GM23338 (cell line): Measurements from ENCODE around the gene HADHB.

ENCODE experiments used
- CREB1 ChIP-seq: fragments of 250-450 bp; sonication (Bioruptor Pico); IDR thresholded peaks from 2 replicates; pipeline ENCODE4 v1.5.0; 2020; ENCODE audit warnings: low read depth, mild to moderate bottlenecking, moderate library complexity
- CTCF ChIP-seq, 2 experiments: fragments of 200-600 bp in 1 of 2; sonication (generic) in 1 of 2; conservative IDR thresholded peaks; 2 replicates each; pipeline versions ENCODE4 v1.5.1 to v1.6.1; 2016 to 2017; ENCODE audit warnings: antibody characterized with exemption in 2 of 2, low read depth in 2 of 2, mild to moderate bottlenecking in 2 of 2, moderate library complexity in 1 of 2
- EZH2 ChIP-seq: fragments of 200-600 bp; sonication (generic); IDR thresholded peaks from one replicate; pipeline ENCODE4 v1.8.0; 2017; ENCODE audit warnings: antibody characterized with exemption, mild to moderate bottlenecking, low read depth; ENCODE audit not compliant: unreplicated experiment
- EZH2phosphoT487 ChIP-seq: fragments of 200-600 bp; sonication (generic); IDR thresholded peaks from one replicate; pipeline ENCODE4 v1.8.1; 2018; ENCODE audit warnings: antibody characterized with exemption; ENCODE audit not compliant: unreplicated experiment
- POLR2AphosphoS5 ChIP-seq: IDR thresholded peaks from 2 replicates; pipeline ENCODE4 v1.6.1; 2016; ENCODE audit warnings: antibody characterized with exemption, low read depth
- REST ChIP-seq: IDR thresholded peaks from one replicate; pipeline ENCODE4 v1.6.1; 2018; ENCODE audit warnings: antibody characterized with exemption; ENCODE audit not compliant: unreplicated experiment

GRCh38 chr2:26302846-26303245 lies 58.1 kb downstream of the HADHB start:
- TF ChIP-seq CTCF (conservative IDR thresholded peaks at IDR 0.05; ENCODE audit: low read depth in 2 of 2) (no peak), REST (no peak), EZH2 (no peak), CREB1 (CRISPR knock-in tag) (no peak), EZH2phosphoT487 (no peak), POLR2AphosphoS5 (no peak)
